Activated CD8-positive, alpha-beta memory T cell treated with anti-CD3 and anti-CD28 coated beads, Interleukin-2, amount 10 ng/mL, durations not matched to agents 7 days and 5 days (primary cell): ENCODE data around the gene PGPEP1. TPM values are rescaled to one million over a fixed set of nuclear protein-coding genes. Genes with fewer than 3 reads are reported as not detected.

ENCODE experiments used
- ATAC-seq: fragments of 150-1000 bp; cut with Tn5 transposase; one replicate; pipeline ENCODE4 v1.10.0; 2021; ENCODE audit warnings: moderate library complexity
- CTCF ChIA-PET: fragments of 350-600 bp; sonication (Branson Sonifier 250); formaldehyde crosslinking; loops from one replicate; lab custom pipeline; 2021; ENCODE audit warnings: antibody characterized with exemption; lab: Charles Lee
- DNase-seq: peaks from one replicate; pipeline ENCODE4 v3.0.0-alpha.2; 2020
- H3K27ac Mint-ChIP-seq: one replicate; pipeline ENCODE4 v1.8.0; 2021; ENCODE audit warnings: mild to moderate bottlenecking, mixed read lengths
- H3K27me3 Mint-ChIP-seq: one replicate; pipeline ENCODE4 v1.8.0; 2021; ENCODE audit warnings: mixed read lengths
- H3K36me3 Mint-ChIP-seq: one replicate; pipeline ENCODE4 v1.8.0; 2021; ENCODE audit warnings: mild to moderate bottlenecking, mixed read lengths
- H3K4me1 Mint-ChIP-seq: one replicate; pipeline ENCODE4 v1.8.0; 2021; ENCODE audit warnings: mixed read lengths
- H3K4me3 Mint-ChIP-seq: one replicate; pipeline ENCODE4 v1.8.0; 2021; ENCODE audit warnings: mild to moderate bottlenecking, moderate library complexity, mixed read lengths
- H3K9me3 Mint-ChIP-seq: one replicate; pipeline ENCODE4 v1.8.0; 2022; ENCODE audit warnings: low read depth, mixed read lengths
- total RNA-seq, 2 experiments: library from RNA; stranded (reverse); gene quantifications; one replicate each; pipeline ENCODE4 v1.2.3, GENCODE V29; 2021

The PGPEP1 gene
- total RNA-seq, 2 experiments from 2014 or later, result 35.5 to 44.7 TPM

DNA sequence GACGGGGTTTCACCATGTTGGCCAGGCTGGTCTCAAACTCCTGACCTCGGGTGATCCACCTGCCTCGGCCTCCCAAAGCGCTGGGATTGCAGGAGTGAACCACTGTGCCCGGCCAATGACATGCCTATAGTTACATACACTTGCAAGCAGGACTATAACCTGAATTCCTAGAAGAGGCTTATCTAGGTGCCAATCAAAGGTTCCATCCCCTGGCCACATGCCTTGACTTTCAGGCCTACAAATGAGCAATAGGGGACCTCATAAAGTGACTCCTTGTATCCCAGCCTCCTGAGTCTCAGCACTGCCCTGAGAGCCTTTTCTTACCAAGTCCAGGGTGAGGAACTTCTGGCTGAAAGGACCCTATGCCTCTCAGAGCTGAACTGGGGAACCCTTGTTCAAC is 13.6 kb upstream of the PGPEP1 start:
- Mint-ChIP-seq H3K4me3 (no peak overlapping the region), H3K36me3 (peaks cover 3% of the 10 kb centered on the region), H3K4me1 (peaks cover 31% of the 10 kb centered on the region), H3K27ac (no peak overlapping the region), H3K27me3 (no peaks in the 10 kb centered on the region), H3K9me3 (no peaks in the 10 kb centered on the region)
- ATAC-seq (no peak), DNase-seq (no peak)
- CTCF ChIA-PET, result interaction anchor here (0.6 to 7.9 kb wide), 8 partner anchors 15 to 157 kb away, joined by 3 to 267 read pairs (median 4); partner anchors contain the start of gene JUND

DNA sequence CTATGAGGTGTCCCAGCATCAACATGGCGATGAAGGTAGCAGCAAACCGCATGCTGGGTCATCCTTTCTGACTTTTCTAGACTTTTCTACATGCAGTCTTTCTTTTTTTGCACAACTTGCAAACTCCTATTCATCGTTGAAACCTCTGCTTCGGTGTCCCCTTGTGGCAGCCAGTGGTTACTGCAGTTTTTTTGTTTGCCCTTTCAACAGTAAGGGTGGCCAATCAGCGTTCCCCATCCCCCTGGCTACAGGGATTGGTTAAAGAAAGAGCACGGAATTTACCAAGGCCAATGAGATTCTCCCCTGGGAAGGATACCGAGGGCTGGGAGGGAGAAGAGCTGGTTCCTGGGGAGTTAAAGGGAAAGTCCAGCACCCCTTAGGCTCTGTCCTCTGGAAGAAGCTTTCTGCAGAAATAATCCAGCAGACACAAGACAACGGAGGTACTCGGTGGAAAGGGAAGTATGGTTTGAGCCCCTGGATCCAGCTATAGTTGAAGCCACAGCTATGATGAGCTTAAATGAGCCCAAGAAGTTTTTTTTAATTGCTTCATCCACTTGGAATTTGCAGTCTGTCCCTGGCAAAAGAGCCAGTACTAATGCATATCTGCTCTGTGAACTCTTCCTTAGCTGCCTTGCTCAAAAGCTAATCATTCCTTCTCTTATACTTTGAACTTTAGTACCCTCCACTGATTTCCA is 11.9 kb upstream of the PGPEP1 start:
- H3K36me3 Mint-ChIP-seq, result no peaks in the 10 kb centered on the region
- no peaks in the 10 kb centered on the region for H3K9me3 Mint-ChIP-seq
- CTCF ChIA-PET, result interaction anchor here (0.6 to 7.9 kb wide), 42 partner anchors 8 to 519 kb away, joined by 3 to 267 read pairs (median 5); partner anchors contain the start of genes IQCN, JUND, MPV17L2 and RAB3A
- no peaks in the 10 kb centered on the region for H3K27me3 Mint-ChIP-seq
- peak; percentile 100 for ATAC-seq
- peak overlapping the region; percentile 66 for H3K4me3 Mint-ChIP-seq
- peak overlapping the region; percentile 29 for H3K27ac Mint-ChIP-seq
- peak; percentile 95 for DNase-seq
- peaks cover 23% of the 10 kb centered on the region for H3K4me1 Mint-ChIP-seq

DNA sequence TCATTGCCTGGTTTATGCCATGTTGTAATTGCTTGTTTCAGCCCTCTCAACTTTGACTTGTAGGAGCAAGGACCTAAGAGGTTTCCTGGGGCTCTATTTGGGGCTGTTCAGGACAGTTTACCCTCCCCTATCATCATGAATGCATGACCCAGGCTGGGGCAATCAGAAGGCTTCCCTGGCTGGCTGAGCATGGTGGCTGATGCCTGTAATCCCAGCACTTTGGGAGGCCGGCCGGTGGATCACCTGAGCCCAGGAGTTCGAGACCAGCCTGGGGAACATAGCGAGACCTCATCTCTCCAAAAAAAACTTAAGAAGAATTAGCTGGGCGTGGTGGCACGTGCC is 11.4 kb upstream of the PGPEP1 start:
- Mint-ChIP-seq H3K27me3 (no peaks in the 10 kb centered on the region), H3K4me3 (peak overlapping the region; percentile 66), H3K36me3 (no peaks in the 10 kb centered on the region), H3K9me3 (no peaks in the 10 kb centered on the region), H3K4me1 (peaks cover 18% of the 10 kb centered on the region), H3K27ac (no peak overlapping the region)
- ATAC-seq (no peak), DNase-seq (no peak)
- CTCF ChIA-PET, result interaction anchor here (0.6 to 7.9 kb wide), 37 partner anchors 9 to 518 kb away, joined by 3 to 267 read pairs (median 6); partner anchors contain the start of genes IQCN, JUND, MPV17L2 and RAB3A

DNA sequence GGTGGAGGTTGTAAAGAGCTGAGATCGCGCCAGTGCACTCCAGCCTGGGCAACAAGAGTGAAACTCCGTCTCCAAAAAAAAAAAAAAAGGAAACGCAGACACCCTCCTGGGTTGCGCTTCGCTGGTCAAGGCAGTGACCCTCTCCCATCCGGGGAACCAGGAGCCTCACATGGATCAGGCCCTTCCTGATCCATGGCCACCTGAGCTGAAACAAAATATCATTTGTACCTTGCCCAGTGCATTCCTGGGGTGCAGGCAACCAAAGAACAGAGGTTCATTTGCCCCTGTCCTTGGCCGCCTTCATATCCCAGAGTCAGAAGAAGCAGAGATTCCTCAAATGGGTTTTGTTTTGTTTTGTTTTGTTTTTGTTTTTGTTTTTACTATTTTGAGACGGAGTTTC is 9.5 kb upstream of the PGPEP1 start:
- no peaks in the 10 kb centered on the region for H3K36me3 Mint-ChIP-seq
- no peaks in the 10 kb centered on the region for H3K27me3 Mint-ChIP-seq
- H3K9me3 Mint-ChIP-seq, result no peaks in the 10 kb centered on the region
- peaks cover 13% of the 10 kb centered on the region for H3K4me1 Mint-ChIP-seq
- no peak overlapping the region for H3K4me3 Mint-ChIP-seq
- H3K27ac Mint-ChIP-seq, result no peak overlapping the region
- DNase-seq (no peak), ATAC-seq (no peak)
- CTCF ChIA-PET, result interaction anchor here (0.7 to 7.9 kb wide), 3 partner anchors 53 to 84 kb away, joined by 3 to 267 read pairs (median 3); partner anchors contain the start of gene JUND

DNA sequence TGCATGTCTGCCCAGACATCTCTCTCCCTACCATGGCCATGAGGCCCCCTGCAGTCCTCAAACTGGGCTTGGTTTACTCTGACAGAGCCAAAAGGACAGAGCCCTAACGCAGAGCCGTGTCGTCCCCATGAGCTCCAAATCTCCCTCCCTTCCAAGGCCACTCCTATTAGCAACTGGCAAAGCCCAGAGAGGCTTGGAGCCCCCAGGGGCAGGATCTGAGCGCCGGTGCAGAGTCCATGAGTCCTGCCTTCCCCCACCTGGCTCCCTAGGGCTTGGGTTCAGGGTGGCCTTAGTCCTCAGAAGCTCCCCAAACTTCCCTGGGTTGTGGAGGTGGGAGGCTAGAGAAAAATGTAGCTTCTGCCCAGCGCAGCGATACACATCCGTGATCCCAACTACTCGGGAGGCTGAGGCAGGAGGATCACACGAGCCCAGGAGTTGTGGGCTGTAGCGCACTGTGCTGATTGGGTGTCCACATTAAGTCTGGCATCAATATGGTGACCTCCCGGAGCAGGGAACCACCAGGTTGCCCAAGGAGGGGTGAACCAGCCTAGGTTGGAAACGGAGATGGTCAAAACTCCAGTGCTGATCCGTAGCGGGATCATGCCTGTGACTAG is 7.4 kb upstream of the PGPEP1 start:
- H3K4me3 Mint-ChIP-seq, result no peak overlapping the region
- no peaks in the 10 kb centered on the region for H3K9me3 Mint-ChIP-seq
- H3K27me3 Mint-ChIP-seq, result no peaks in the 10 kb centered on the region
- CTCF ChIA-PET, result interaction anchor here (1.5 to 2.0 kb wide), 2 partner anchors 53 to 63 kb away, joined by 3 to 6 read pairs; no protein-coding TSS in a partner anchor
- no peak for DNase-seq
- no peak for ATAC-seq
- peaks cover 13% of the 10 kb centered on the region for H3K4me1 Mint-ChIP-seq
- H3K27ac Mint-ChIP-seq, result no peak overlapping the region
- no peaks in the 10 kb centered on the region for H3K36me3 Mint-ChIP-seq

DNA sequence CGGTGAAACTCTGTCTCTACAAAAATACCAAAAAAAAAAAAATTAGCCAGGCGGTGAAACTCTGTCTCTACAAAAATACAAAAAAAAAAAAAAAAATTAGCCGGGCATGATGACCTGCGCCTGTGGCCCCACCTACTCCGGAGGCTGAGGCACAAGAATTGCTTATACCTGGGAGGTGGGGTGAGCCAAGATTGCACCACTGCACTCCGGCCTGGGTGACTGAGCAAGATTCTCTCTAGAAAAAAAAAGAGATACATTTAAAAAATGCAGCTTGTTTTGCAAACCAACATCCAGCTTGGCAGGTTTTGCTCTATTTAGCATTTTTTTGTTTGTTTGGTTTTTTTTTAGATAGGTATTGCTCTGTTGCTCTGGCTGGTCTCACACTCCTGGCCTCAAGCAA is 6.7 kb upstream of the PGPEP1 start:
- ATAC-seq (no peak), DNase-seq (no peak)
- Mint-ChIP-seq H3K27ac (no peak overlapping the region), H3K27me3 (no peaks in the 10 kb centered on the region), H3K36me3 (no peaks in the 10 kb centered on the region), H3K4me3 (no peak overlapping the region), H3K4me1 (peaks cover 8% of the 10 kb centered on the region), H3K9me3 (no peaks in the 10 kb centered on the region)
- CTCF ChIA-PET, result interaction anchor here (0.8 to 2.0 kb wide), 4 partner anchors 15 to 64 kb away, joined by 3 to 6 read pairs (median 4); no protein-coding TSS in a partner anchor

DNA sequence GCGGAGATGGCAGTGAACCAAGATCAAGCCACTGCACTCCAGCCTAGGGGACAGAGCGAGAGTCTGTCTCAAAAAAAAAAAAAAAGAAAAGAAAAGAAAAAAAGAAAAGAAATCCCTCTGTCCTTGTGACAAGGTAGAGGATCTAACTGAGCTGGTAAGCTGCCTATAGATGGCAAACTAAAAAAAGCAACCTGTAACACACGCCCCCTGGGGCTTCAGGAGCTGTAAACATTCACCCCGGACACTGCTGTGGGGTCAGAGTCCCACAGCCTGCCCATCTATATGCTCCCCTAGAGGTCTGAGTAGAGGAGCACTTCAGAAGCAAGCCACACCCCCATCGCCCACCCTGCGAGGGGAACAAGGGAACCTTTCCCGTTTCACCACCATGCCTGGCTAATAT is 4.3 kb upstream of the PGPEP1 start:
- no peaks in the 10 kb centered on the region for H3K36me3 Mint-ChIP-seq
- CTCF ChIA-PET, result interaction anchor here (0.9 to 8.9 kb wide), 3 partner anchors 7 to 78 kb away, joined by 3 to 78 read pairs (median 31); partner anchors contain the start of gene JUND
- H3K4me3 Mint-ChIP-seq, result no peak overlapping the region

DNA sequence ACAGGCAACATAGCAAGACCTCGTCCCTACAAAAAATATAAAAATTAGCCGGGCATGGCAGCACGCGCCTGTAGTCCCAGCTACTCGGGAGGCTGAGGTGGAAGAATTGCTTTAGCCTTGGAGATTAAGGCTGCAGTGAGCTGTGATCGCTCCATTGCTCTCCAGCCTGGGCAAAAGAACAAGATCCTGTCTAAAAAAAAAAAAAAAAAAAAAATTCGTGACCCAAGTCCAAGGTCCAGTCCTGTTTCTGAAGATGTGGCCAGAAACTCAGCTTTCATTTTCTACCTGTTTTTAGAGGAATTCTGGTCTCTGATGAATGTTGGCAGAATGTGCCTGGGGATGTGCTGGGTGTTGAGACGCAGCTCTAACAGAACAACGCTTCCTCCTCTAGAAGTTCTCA is 1.9 kb upstream of the PGPEP1 start:
- ATAC-seq, result no peak
- no peaks in the 10 kb centered on the region for H3K9me3 Mint-ChIP-seq
- peaks cover 17% of the 10 kb centered on the region for H3K4me1 Mint-ChIP-seq
- H3K4me3 Mint-ChIP-seq, result no peak overlapping the region
- no peak overlapping the region for H3K27ac Mint-ChIP-seq
- peaks cover 1% of the 10 kb centered on the region for H3K36me3 Mint-ChIP-seq
- no peak for DNase-seq
- CTCF ChIA-PET, result interaction anchor here (0.6 to 8.9 kb wide), 13 partner anchors 10 to 147 kb away, joined by 3 to 78 read pairs (median 6); partner anchors contain the start of genes JUND and LSM4
- no peaks in the 10 kb centered on the region for H3K27me3 Mint-ChIP-seq

More for the DNA sequence above, 4.3 kb upstream of the PGPEP1 start:
- H3K9me3 Mint-ChIP-seq, result no peaks in the 10 kb centered on the region
- no peak for DNase-seq
- H3K27ac Mint-ChIP-seq, result no peak overlapping the region
- no peaks in the 10 kb centered on the region for H3K27me3 Mint-ChIP-seq
- peaks cover 6% of the 10 kb centered on the region for H3K4me1 Mint-ChIP-seq
- no peak for ATAC-seq

DNA sequence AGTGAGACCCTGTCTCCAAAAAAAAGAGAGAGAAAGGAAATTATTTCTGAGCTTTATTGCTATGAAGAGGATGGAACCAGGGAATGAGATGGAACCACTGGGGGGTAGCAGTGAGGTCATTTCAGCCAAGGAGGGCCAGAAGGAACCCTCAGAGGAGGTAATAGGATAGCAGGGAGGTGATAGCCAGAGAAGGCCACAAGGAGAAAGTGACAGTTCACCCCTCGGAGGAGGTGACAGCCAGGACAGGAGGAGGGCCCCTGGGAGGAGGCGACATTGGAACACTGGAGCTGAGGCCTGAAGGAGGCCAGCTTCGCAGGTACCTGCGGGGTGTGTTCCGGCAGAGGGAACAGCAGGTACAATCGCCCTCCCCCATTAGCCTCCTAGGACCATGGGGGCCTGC is 675 bp upstream of the PGPEP1 start:
- Mint-ChIP-seq H3K27me3 (no peaks in the 10 kb centered on the region), H3K4me3 (peak overlapping the region; percentile 72), H3K4me1 (peaks cover 17% of the 10 kb centered on the region), H3K9me3 (no peaks in the 10 kb centered on the region), H3K27ac (peak overlapping the region; percentile 80), H3K36me3 (peaks cover 1% of the 10 kb centered on the region)
- ATAC-seq (no peak), DNase-seq (no peak)
- CTCF ChIA-PET, result interaction anchor here (1.1 to 8.9 kb wide), 16 partner anchors 10 to 148 kb away, joined by 3 to 78 read pairs (median 4); partner anchors contain the start of genes JUND, LSM4 and SSBP4

DNA sequence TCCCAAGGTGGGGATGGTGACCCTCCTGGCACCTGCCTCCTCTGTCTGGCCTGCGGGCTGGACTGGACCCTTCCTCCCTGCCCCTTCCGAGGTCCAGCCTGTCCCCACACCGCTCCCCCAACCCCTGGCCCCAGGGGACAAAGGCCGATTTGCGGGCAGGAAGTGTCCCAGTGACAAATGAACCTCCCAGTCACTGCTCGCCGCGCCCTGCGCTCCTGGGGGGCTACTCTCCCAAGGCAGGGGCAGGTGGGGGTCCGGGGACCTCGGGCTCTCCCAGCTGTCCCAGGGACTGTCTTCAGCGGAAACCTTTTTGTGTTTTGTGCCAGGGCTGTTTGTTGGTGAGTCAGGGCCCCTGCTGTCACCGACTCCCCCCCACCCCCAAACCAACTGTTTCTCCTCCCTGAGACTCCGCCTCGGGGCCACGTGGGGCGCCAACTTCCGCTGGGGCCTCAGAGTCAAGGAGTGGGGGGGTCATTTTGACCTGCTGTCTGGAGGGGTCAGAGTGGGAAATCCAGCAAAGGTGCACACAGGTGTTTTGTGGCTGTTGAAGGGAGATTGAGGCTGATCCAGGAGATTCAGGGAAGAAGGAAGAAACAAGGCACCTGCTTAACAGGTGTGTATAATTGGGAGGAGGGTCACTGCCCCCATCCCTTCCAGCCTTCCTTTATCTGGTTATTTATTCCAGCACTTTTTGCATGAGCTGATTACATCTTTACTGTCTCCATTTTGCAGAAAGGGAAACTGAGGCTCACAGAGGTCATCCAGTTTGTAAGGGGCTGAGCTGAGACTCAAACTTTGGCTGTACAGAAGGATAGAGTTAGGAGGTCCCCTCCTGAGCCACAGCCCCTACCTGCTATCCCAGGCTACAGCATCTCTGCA is 831 bp downstream of the PGPEP1 start:
- Mint-ChIP-seq H3K27ac (peak overlapping the region; percentile 84), H3K9me3 (no peaks in the 10 kb centered on the region), H3K4me3 (peak overlapping the region; percentile 72), H3K27me3 (no peaks in the 10 kb centered on the region), H3K4me1 (peaks cover 17% of the 10 kb centered on the region), H3K36me3 (peaks cover 5% of the 10 kb centered on the region)
- ATAC-seq, result peak; percentile 77
- DNase-seq, result peak; percentile 85
- CTCF ChIA-PET, result interaction anchor here (0.6 to 8.9 kb wide), 8 partner anchors 13 to 71 kb away, joined by 3 to 78 read pairs (median 4); partner anchors contain the start of gene JUND

DNA sequence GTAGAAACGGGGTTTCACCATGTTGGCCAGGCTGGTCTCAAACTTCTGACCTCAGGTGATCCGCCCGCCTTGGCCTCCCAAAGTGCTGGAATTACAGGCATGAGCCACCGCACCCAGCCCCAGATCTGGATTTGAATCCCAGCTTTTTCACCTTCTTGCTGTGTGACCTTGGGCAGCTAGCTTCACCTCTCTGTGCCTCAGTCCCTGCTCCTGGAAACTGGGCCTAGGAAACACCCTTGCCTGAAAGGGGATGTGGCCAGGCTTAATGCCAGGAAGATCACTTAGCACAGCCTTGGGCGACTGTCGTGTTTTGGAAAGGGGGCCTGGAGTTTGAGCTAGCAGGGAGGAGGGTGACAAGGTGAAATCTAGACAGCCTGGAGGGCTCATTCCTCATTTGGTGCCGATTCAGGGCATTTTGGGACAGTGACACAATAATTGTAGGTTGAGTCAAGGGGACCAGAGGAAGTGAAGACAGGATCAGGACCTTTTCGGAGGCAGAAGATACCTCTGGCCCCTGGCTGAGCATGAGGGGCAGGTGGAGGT is 1.8 kb downstream of the PGPEP1 start:
- no peak for DNase-seq
- H3K9me3 Mint-ChIP-seq, result no peaks in the 10 kb centered on the region

DNA sequence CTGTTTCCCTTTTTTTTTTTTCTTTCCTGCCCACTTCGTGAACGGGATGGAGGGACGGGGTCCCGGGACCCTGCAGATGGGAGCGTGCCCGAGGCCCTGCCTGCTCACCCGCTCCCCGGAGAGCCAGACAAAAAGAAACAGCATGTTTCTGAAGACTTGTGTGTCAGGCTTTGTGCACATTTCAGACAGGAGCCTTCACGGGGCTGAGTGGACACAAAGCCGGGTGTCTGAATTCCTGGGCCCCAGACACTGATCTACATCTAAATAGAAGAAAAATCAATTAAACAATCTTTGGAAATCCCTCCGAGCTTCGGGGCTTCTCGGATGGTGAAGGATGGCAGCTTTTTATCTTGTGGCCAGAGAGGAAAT is 4.2 kb downstream of the PGPEP1 start:
- H3K9me3 Mint-ChIP-seq, result no peaks in the 10 kb centered on the region
- peaks cover 12% of the 10 kb centered on the region for H3K36me3 Mint-ChIP-seq
- H3K4me3 Mint-ChIP-seq, result no peak overlapping the region
- H3K27me3 Mint-ChIP-seq, result no peaks in the 10 kb centered on the region
- no peak overlapping the region for H3K27ac Mint-ChIP-seq
- H3K4me1 Mint-ChIP-seq, result peaks cover 17% of the 10 kb centered on the region
- CTCF ChIA-PET, result interaction anchor here (1.8 kb wide), 1 partner anchor 44 kb away, joined by 7 read pairs; no protein-coding TSS in a partner anchor
- ATAC-seq, result no peak
- DNase-seq, result no peak

More for the DNA sequence above, 1.8 kb downstream of the PGPEP1 start:
- Mint-ChIP-seq H3K27ac (peak overlapping the region; percentile 54), H3K4me1 (peaks cover 19% of the 10 kb centered on the region), H3K4me3 (peak overlapping the region; percentile 72), H3K36me3 (peaks cover 9% of the 10 kb centered on the region), H3K27me3 (no peaks in the 10 kb centered on the region)
- ATAC-seq, result no peak
- CTCF ChIA-PET, result interaction anchor here (0.8 to 8.9 kb wide), 8 partner anchors 14 to 91 kb away, joined by 3 to 78 read pairs (median 4); partner anchors contain the start of gene JUND
